SIG-M5 (cell line): ENCODE measurements around the gene AFTPH.
"Not testable (repeated sequence)": the region's sequence is repeated elsewhere in the genome, so short reads cannot be mapped to it uniquely, and the experiment has no call there.

Source experiments
- DNase-seq: peaks from one replicate; lab custom pipeline; 2025; lab: John Stamatoyannopoulos, UW

Gene AFTPH

GRCh38 chr2:64493788-64494187 lies 30.3 kb upstream of the AFTPH start:
- DNase-seq = no peak

GRCh38 chr2:64498438-64498837 lies 25.7 kb upstream of the AFTPH start:
- no peak for DNase-seq

GRCh38 chr2:64500549-64500948 lies 23.6 kb upstream of the AFTPH start:
- DNase-seq = no peak

GRCh38 chr2:64501946-64502345 lies 22.2 kb upstream of the AFTPH start:
- DNase-seq = no peak

GRCh38 chr2:64502860-64503259 lies 21.3 kb upstream of the AFTPH start:
- no peak for DNase-seq

- DNase-seq = no peak
These were observed 19.1 kb upstream of the AFTPH start for GRCh38 chr2:64504774-64505720.

- no peak for DNase-seq
These were observed 17.4 kb upstream of the AFTPH start for GRCh38 chr2:64506686-64507085.

- no peak for DNase-seq
These were observed 10.1 kb upstream of the AFTPH start for GRCh38 chr2:64514008-64514407.

GRCh38 chr2:64515086-64515485 lies 9.0 kb upstream of the AFTPH start:
- DNase-seq = no peak

GRCh38 chr2:64516651-64517510 lies 7.2 kb upstream of the AFTPH start:
- DNase-seq = no peak

- no peak for DNase-seq
These were observed 6.6 kb upstream of the AFTPH start for GRCh38 chr2:64517511-64517884.

GRCh38 chr2:64522843-64523428 lies 1.2 kb upstream of the AFTPH start:
- peak; percentile 50 for DNase-seq

- DNase-seq = no peak
These were observed 632 bp downstream of the AFTPH start for GRCh38 chr2:64524604-64525316.

- DNase-seq = peak; percentile 38
These were observed 1.1 kb downstream of the AFTPH start for GRCh38 chr2:64525317-64525613.

- DNase-seq = no peak
These were observed 1.9 kb downstream of the AFTPH start for GRCh38 chr2:64526034-64526433.

GRCh38 chr2:64530946-64531345 lies 6.8 kb downstream of the AFTPH start:
- not testable (repeated sequence) for DNase-seq

- no peak for DNase-seq
These were observed 7.9 kb downstream of the AFTPH start for GRCh38 chr2:64532030-64532429.

- DNase-seq = no peak
These were observed 9.8 kb downstream of the AFTPH start for GRCh38 chr2:64533882-64534281.

GRCh38 chr2:64534363-64534762 lies 10.2 kb downstream of the AFTPH start:
- DNase-seq = no peak

- DNase-seq = no peak
These were observed 10.9 kb downstream of the AFTPH start for GRCh38 chr2:64535024-64535423.

- no peak for DNase-seq
These were observed 13.9 kb downstream of the AFTPH start for GRCh38 chr2:64537991-64538390.

GRCh38 chr2:64538764-64539433 lies 14.8 kb downstream of the AFTPH start:
- no peak for DNase-seq
